Mesodermal cell (in vitro differentiated cells): ENCODE results near the gene CD24. TPM values are rescaled to one million over a fixed set of nuclear protein-coding genes. Genes with fewer than 3 reads are reported as not detected.
A peak's percentile ranks its signal among the peaks of the same experiment; 100 is the strongest.
"Not testable (repeated sequence)": the region's sequence is repeated elsewhere in the genome, so short reads cannot be mapped to it uniquely, and the experiment has no call there.

ENCODE experiments used
- H3K27ac ChIP-seq: 2 replicates; pipeline ENCODE4 v1.7.0; 2013; ENCODE audit warnings: mild to moderate bottlenecking, low read depth, low read length, moderate library complexity; ENCODE audit not compliant: severe bottlenecking
- H3K36me3 ChIP-seq: 2 replicates; pipeline ENCODE4 v1.7.1; 2013; ENCODE audit warnings: mild to moderate bottlenecking, low read length, moderate library complexity; ENCODE audit not compliant: control insufficient read depth, insufficient read depth
- H3K4me1 ChIP-seq: one replicate; pipeline ENCODE4 v1.7.1; 2013; ENCODE audit warnings: mild to moderate bottlenecking, low read length; ENCODE audit not compliant: insufficient read depth, control insufficient read depth, poor library complexity, severe bottlenecking
- H3K4me3 ChIP-seq: 2 replicates; pipeline ENCODE4 v1.7.0; 2013; ENCODE audit warnings: low read length, control low read depth, mild to moderate bottlenecking; ENCODE audit not compliant: insufficient read depth, poor library complexity, severe bottlenecking; ENCODE audit errors: extremely low read depth
- H3K9me3 ChIP-seq: 2 replicates; pipeline ENCODE4 v1.7.1; 2013; ENCODE audit warnings: mild to moderate bottlenecking, low read length, moderate library complexity; ENCODE audit not compliant: control insufficient read depth
- WGBS, 2 experiments: methylation state at CpG; one replicate each; pipeline ENCODE4 v1.1.5; 2013; ENCODE audit warnings: missing lambda C conversion rate in 2 of 2; ENCODE audit not compliant: insufficient coverage in 2 of 2; 5-methylcytosine and 5-hydroxymethylcytosine counted together
- polyA plus RNA-seq, 2 experiments: library from polyadenylated mRNA; stranded (reverse); fragments of 50-300 nt; gene quantifications; one replicate each; pipeline ENCODE4 v1.2.3, GENCODE V29; 2013

Gene CD24
- 392 TPM for polyA plus RNA-seq (2013, experiment 1 of 2)
- polyA plus RNA-seq (2013, experiment 2 of 2) = 456 TPM

GRCh38 chr6:106974336-106974998 is at the start of gene CD24:
TSS of gene CD24 (minus strand) at chr6:106974729. CDS start at chr6:106974646, 83 bp downstream.
- H3K36me3 ChIP-seq = peaks cover 22% of the 10 kb centered on the region
- WGBS, 2 experiments = 0% methylated on average over 31 to 32 of the region's 73 CpGs
- no peaks in the 10 kb centered on the region for H3K9me3 ChIP-seq
- peak within 1 kb of the TSS; percentile 86 for H3K4me3 ChIP-seq
- H3K4me1 ChIP-seq = no peaks in the 10 kb centered on the region
- peak within 1 kb of the TSS; percentile 95 for H3K27ac ChIP-seq

- Histone ChIP-seq H3K4me3 (no peak overlapping the region), H3K4me1 (peaks cover 4% of the 10 kb centered on the region), H3K27ac (no peak overlapping the region), H3K36me3 (no peaks in the 10 kb centered on the region), H3K9me3 (no peaks in the 10 kb centered on the region)
- WGBS, 2 experiments = no CpG with 5 or more reads among the region's 1 CpG
Observed at GRCh38 chr6:107021446-107022185, 47.1 kb upstream of the CD24 start.

GRCh38 chr6:107020239-107020638 is 45.7 kb upstream of the CD24 start:
- WGBS, 2 experiments = 93 to 100% methylated on average over 4 of the region's 4 CpGs

GRCh38 chr6:107019628-107020027 is 45.1 kb upstream of the CD24 start:
- H3K4me3 ChIP-seq, H3K4me1 ChIP-seq, H3K9me3 ChIP-seq, H3K36me3 ChIP-seq, H3K27ac ChIP-seq: not testable (repeated sequence)
- 87 to 90% methylated on average over 5 to 6 of the region's 8 CpGs for WGBS, 2 experiments

More at GRCh38 chr6:107020239-107020638, 45.7 kb upstream of the CD24 start:
- H3K36me3 ChIP-seq = no peaks in the 10 kb centered on the region
- H3K27ac ChIP-seq = no peak overlapping the region
- H3K4me3 ChIP-seq = no peak overlapping the region
- no peaks in the 10 kb centered on the region for H3K9me3 ChIP-seq
- H3K4me1 ChIP-seq = peaks cover 4% of the 10 kb centered on the region

- no peaks in the 10 kb centered on the region for H3K36me3 ChIP-seq
- 91 to 96% methylated on average over 4 to 5 of the region's 5 CpGs for WGBS, 2 experiments
- H3K9me3 ChIP-seq = no peaks in the 10 kb centered on the region
- H3K4me3 ChIP-seq = no peak overlapping the region
- peaks cover 4% of the 10 kb centered on the region for H3K4me1 ChIP-seq
- H3K27ac ChIP-seq = no peak overlapping the region
Observed at GRCh38 chr6:107019047-107019446, 44.5 kb upstream of the CD24 start.

- H3K4me1 ChIP-seq = no peaks in the 10 kb centered on the region
- H3K9me3 ChIP-seq = no peaks in the 10 kb centered on the region
- no peaks in the 10 kb centered on the region for H3K36me3 ChIP-seq
- 100% methylated on average over 1 of the region's 2 CpGs; no CpG with 5 or more reads in 1 of the 2 experiments for WGBS, 2 experiments
- no peak overlapping the region for H3K4me3 ChIP-seq
- H3K27ac ChIP-seq = no peak overlapping the region
Observed at GRCh38 chr6:107009499-107009898, 35.0 kb upstream of the CD24 start.

- Histone ChIP-seq H3K4me1 (no peaks in the 10 kb centered on the region), H3K4me3 (no peak overlapping the region), H3K27ac (no peak overlapping the region), H3K9me3 (no peaks in the 10 kb centered on the region), H3K36me3 (no peaks in the 10 kb centered on the region)
- 64 to 71% methylated on average over 4 of the region's 10 CpGs for WGBS, 2 experiments
Observed at GRCh38 chr6:106997392-106998158, 23.0 kb upstream of the CD24 start.

GRCh38 chr6:106995640-106996039 is 21.1 kb upstream of the CD24 start:
- no peak overlapping the region for H3K4me3 ChIP-seq
- H3K36me3 ChIP-seq = no peaks in the 10 kb centered on the region
- H3K9me3 ChIP-seq = no peaks in the 10 kb centered on the region
- no peaks in the 10 kb centered on the region for H3K4me1 ChIP-seq
- no peak overlapping the region for H3K27ac ChIP-seq
- 86 to 94% methylated on average over 3 of the region's 3 CpGs for WGBS, 2 experiments

- not testable (repeated sequence) for H3K27ac ChIP-seq, H3K9me3 ChIP-seq, H3K4me1 ChIP-seq, H3K36me3 ChIP-seq, H3K4me3 ChIP-seq
- no CpG with 5 or more reads among the region's 3 CpGs for WGBS, 2 experiments
Observed at GRCh38 chr6:106989737-106990136, 15.2 kb upstream of the CD24 start.

GRCh38 chr6:106988664-106989063 is 14.1 kb upstream of the CD24 start:
- no peak overlapping the region for H3K27ac ChIP-seq
- H3K9me3 ChIP-seq = no peaks in the 10 kb centered on the region
- H3K4me3 ChIP-seq = no peak overlapping the region
- no peaks in the 10 kb centered on the region for H3K36me3 ChIP-seq
- H3K4me1 ChIP-seq = no peaks in the 10 kb centered on the region
- WGBS, 2 experiments = 67% methylated on average over 1 of the region's 3 CpGs; no CpG with 5 or more reads in 1 of the 2 experiments
